HepG2 (cell line): ENCODE data around the gene UAP1L1. TPM values are rescaled to one million over a fixed set of nuclear protein-coding genes. Genes with fewer than 3 reads are reported as not detected.

Source experiments
- ATAC-seq: fragments of 200-7000 bp; cut with Tn5 transposase; 3 replicates; pipeline ENCODE4 v1.9.1; 2020; ENCODE audit warnings: mild to moderate bottlenecking, moderate library complexity
- BruUV-seq: library from RNA; stranded (reverse); fragments of 400-500 nt; replicated peaks from 2 replicates; lab custom pipeline; 2021; lab: Mats Ljungman, UMichigan
- CTCF ChIA-PET: fragments of 300-600 bp; formaldehyde crosslinking; extraction: SDS; loops from one replicate; lab custom pipeline; 2021; ENCODE audit warnings: low total read pairs, inconsistent platforms, low intra/inter-chr PET ratio; lab: Yijun Ruan, JAX
- POLR2A ChIA-PET: fragments of 350-600 bp; sonication (Branson Sonifier 250); formaldehyde crosslinking; loops from one replicate; lab custom pipeline; 2020; ENCODE audit warnings: antibody characterized with exemption, inconsistent platforms; lab: Yijun Ruan, JAX
- DNase-seq: peaks from one replicate; pipeline ENCODE4 v3.0.0-alpha.2; 2015; ENCODE audit warnings: low spot score
- FAIRE-seq: peaks from 3 replicates; lab custom pipeline; 2011; peaks lifted over from hg19 to GRCh38; lab: Jason Lieb, UNC
- H2AFZ ChIP-seq: one replicate; pipeline ENCODE4 v1.6.1; 2011; ENCODE audit warnings: low read length, inconsistent platforms
- H3K27ac ChIP-seq: fragments of 300-600 bp; 3 replicates; pipeline ENCODE4 v1.8.0; 2011; ENCODE audit warnings: mixed run types, mild to moderate bottlenecking, mixed read lengths, low read length, inconsistent platforms; ENCODE audit not compliant: insufficient read depth; ENCODE audit errors: extremely low read length
- H3K27me3 ChIP-seq, 2 experiments: fragments of 200-600 bp in 1 of 2; 2 replicates in 1 of 2; 3 replicates in 1 of 2; pipeline versions ENCODE4 v1.6.0 to v1.8.0; 2011; ENCODE audit warnings: low read length in 2 of 2, mild to moderate bottlenecking in 2 of 2, moderate library complexity in 2 of 2, inconsistent platforms in 1 of 2; ENCODE audit not compliant: insufficient read depth in 2 of 2, control insufficient read depth in 1 of 2
- H3K36me3 ChIP-seq, 2 experiments: fragments of 200-600 bp in 1 of 2; replicated peaks in 1 of 2; 2 replicates in 1 of 2; 3 replicates in 1 of 2; pipeline versions ENCODE4 v1.5.1 to v1.8.0; 2011; ENCODE audit warnings: low read length in 2 of 2, inconsistent platforms in 1 of 2; ENCODE audit not compliant: insufficient read depth in 2 of 2, control insufficient read depth in 1 of 2
- H3K4me1 ChIP-seq: 2 replicates; pipeline ENCODE4 v1.5.1; 2012; ENCODE audit warnings: low read length, inconsistent platforms; ENCODE audit not compliant: insufficient read depth
- H3K4me2 ChIP-seq: 2 replicates; pipeline ENCODE4 v1.6.0; 2011; ENCODE audit warnings: low read depth, low read length, inconsistent platforms
- H3K4me3 ChIP-seq, 3 experiments: fragments of 200-600 bp in 1 of 3; sonication (generic), shearing (Covaris generic) in 1 of 3; replicated peaks in 1 of 3; 2 replicates each; pipeline ENCODE4 v1.5.1; 2011 to 2016; ENCODE audit warnings: low read length in 3 of 3, inconsistent platforms in 2 of 3, low read depth in 2 of 3, mild to moderate bottlenecking in 2 of 3, control low read depth in 1 of 3, mixed read lengths in 1 of 3; ENCODE audit not compliant: insufficient read depth in 1 of 3
- H3K79me2 ChIP-seq: one replicate; pipeline ENCODE4 v1.6.1; 2011; ENCODE audit warnings: low read length, inconsistent platforms; ENCODE audit not compliant: insufficient read depth
- H3K9ac ChIP-seq: 2 replicates; pipeline ENCODE4 v1.6.0; 2011; ENCODE audit warnings: mild to moderate bottlenecking, low read depth, low read length, inconsistent platforms; ENCODE audit not compliant: insufficient read depth
- H3K9me3 ChIP-seq: 2 replicates; pipeline ENCODE4 v1.5.1; 2012; ENCODE audit warnings: mild to moderate bottlenecking, low read length
- H4K20me1 ChIP-seq: 2 replicates; pipeline ENCODE4 v1.6.0; 2011; ENCODE audit warnings: inconsistent platforms, mild to moderate bottlenecking, low read length, moderate library complexity; ENCODE audit not compliant: insufficient read depth
- BCL3 ChIP-seq: sonication (generic); formaldehyde crosslinking; IDR thresholded peaks from 2 replicates; pipeline ENCODE4 v1.5.1; 2020; ENCODE audit warnings: mild to moderate bottlenecking, missing genetic modification reagents, moderate library complexity
- ETS1 ChIP-seq: sonication (generic); formaldehyde crosslinking; IDR thresholded peaks from 2 replicates; pipeline ENCODE4 v1.4.0; 2020; ENCODE audit warnings: missing genetic modification reagents
- HIVEP1 ChIP-seq: sonication (generic); formaldehyde crosslinking; IDR thresholded peaks from 2 replicates; pipeline ENCODE4 v1.4.0; 2020; ENCODE audit warnings: mild to moderate bottlenecking, missing genetic modification reagents
- NCOR1 ChIP-seq: fragments of 200-600 bp; sonication (generic); IDR thresholded peaks from 2 replicates; pipeline ENCODE4 v1.7.0; 2017; ENCODE audit warnings: antibody characterized with exemption, low read length, borderline replicate concordance
- TCF7L2 ChIP-seq: IDR thresholded peaks from 2 replicates; pipeline ENCODE4 v1.6.1; 2011; ENCODE audit warnings: mild to moderate bottlenecking, low read depth, low read length, moderate library complexity
- ZNF280B ChIP-seq: sonication (generic); formaldehyde crosslinking; IDR thresholded peaks from 2 replicates; pipeline ENCODE4 v1.5.0; 2020; ENCODE audit warnings: missing genetic modification reagents, mild to moderate bottlenecking, borderline replicate concordance
- ZNF556 ChIP-seq: sonication (generic); formaldehyde crosslinking; IDR thresholded peaks from 2 replicates; pipeline ENCODE4 v1.4.0; 2020; ENCODE audit warnings: mild to moderate bottlenecking, missing genetic modification reagents, borderline replicate concordance
- ZNF646 ChIP-seq: sonication (generic); formaldehyde crosslinking; IDR thresholded peaks from 2 replicates; pipeline ENCODE4 v1.9.0; 2021; ENCODE audit warnings: mild to moderate bottlenecking, missing genetic modification reagents
- ZNF800 ChIP-seq: sonication (generic); formaldehyde crosslinking; IDR thresholded peaks from 2 replicates; pipeline ENCODE4 v1.4.0; 2020; ENCODE audit warnings: missing genetic modification reagents
- WGBS: methylation state at CpG from one replicate; pipeline ENCODE4 v1.1.6; 2017; ENCODE audit warnings: low lambda C conversion rate; 5-methylcytosine and 5-hydroxymethylcytosine counted together
- in situ Hi-C: cut with HindIII; loops from 2 replicates; pipeline ENCODE4 v1.10.0; 2017; ENCODE audit warnings: low pct_unique_long_range_greater_than_20kb; ENCODE audit not compliant: extremely low pct_ligation_motif_present
- intact Hi-C: fragments of 100-400 bp; cut with micrococcal nuclease; formaldehyde crosslinking; loops from one replicate; pipeline ENCODE4 v1.10.0; 2022; ENCODE audit not compliant: unreplicated experiment
- polyA plus RNA-seq, 8 experiments: library from polyadenylated mRNA; depleted of rRNA in 3 of 8; stranded (reverse) in 7 of 8; unstranded in 1 of 8; fragments of >200 nt; fragmentation: Illumina TruSeq in 4 of 8; extraction: Trizol in 4 of 8; gene quantifications; 2 replicates each; pipeline versions ENCODE4 v1.2.1 to v1.2.3, GENCODE V29; 2011 to 2016; ENCODE audit warnings: low read depth in 4 of 8, missing spikeins in 1 of 8, mixed read lengths in 1 of 8; ENCODE audit not compliant: insufficient read depth in 1 of 8
- total RNA-seq, 5 experiments: library from RNA; depleted of rRNA; stranded (reverse); fragments of >200 nt; fragmentation: Illumina TruSeq; extraction: Trizol; gene quantifications; 2 replicates each; pipeline ENCODE4 v1.2.3, GENCODE V29; 2016; ENCODE audit warnings: low read depth in 1 of 5

Gene UAP1L1
- total and polyA plus RNA-seq, 2 of the 13 experiments (the other 11 are each of a cell fraction or from before 2014, with no cell fraction given) = 5.4 to 6.4 TPM

- no peak for FAIRE-seq
- no peak for TF ChIP-seq TCF7L2
- TF ChIP-seq ZNF280B (CRISPR knock-in tag) = no peak
- no peak for TF ChIP-seq BCL3
- TF ChIP-seq NCOR1 = no peak
- no peak for TF ChIP-seq HIVEP1 (CRISPR knock-in tag)
- TF ChIP-seq ZNF800 (CRISPR knock-in tag) = no peak
- TF ChIP-seq ZNF556 = no peak
- TF ChIP-seq ETS1 = no peak
- TF ChIP-seq ZNF646 (CRISPR knock-in tag) = no peak
These were observed 39.8 kb upstream of the UAP1L1 start for GRCh38 chr9:137037483-137037882.

More at GRCh38 chr9:137037483-137037882, 39.8 kb upstream of the UAP1L1 start:
- no TSS peak for BruUV-seq
- Histone ChIP-seq H3K4me1 (peaks cover 26% of the 10 kb centered on the region), H3K4me2 (no peak overlapping the region), H3K9me3 (no peaks in the 10 kb centered on the region), H2AFZ (no peak overlapping the region), H4K20me1 (no peaks in the 10 kb centered on the region), H3K9ac (no peak overlapping the region), H3K27me3 (no peaks in the 10 kb centered on the region), H3K36me3 (no peaks in the 10 kb centered on the region), H3K27ac (no peak overlapping the region), H3K4me3 (no peak overlapping the region), H3K79me2 (no peaks in the 10 kb centered on the region)
- in situ Hi-C loops (loop anchor here (10.0 kb wide), 1 partner anchor 193 kb away; the partner anchor contains the start of genes AJM1 and PHPT1), intact Hi-C loops (no loop called here)
- DNase-seq = no peak
- ATAC-seq = no peak
- WGBS = 84% methylated on average over 10 of the region's 10 CpGs
- ChIA-PET CTCF (no interaction called here), POLR2A (no interaction called here)
